A549 (cell line): ENCODE measurements around the gene TRIM28. TPM values are rescaled to one million over a fixed set of nuclear protein-coding genes. Genes with fewer than 3 reads are reported as not detected.

ENCODE experiments used
- ATAC-seq, 2 experiments: fragments of 200-7000 bp in 1 of 2; fragments of >200 bp in 1 of 2; cut with Nextera tagmentation in 1 of 2; cut with Tn5 transposase in 1 of 2; 3 replicates each; pipeline versions ENCODE4 v1.8.0 to v1.9.1; 2018 to 2020; ENCODE audit warnings: mild to moderate bottlenecking in 1 of 2, moderate library complexity in 1 of 2
- CTCF ChIA-PET: fragments of 300-600 bp; sonication (Branson Sonifier 250); formaldehyde crosslinking; extraction: SDS; loops from one replicate; lab custom pipeline; 2021; ENCODE audit warnings: antibody characterized with exemption, inconsistent platforms; lab: Yijun Ruan, JAX
- POLR2A ChIA-PET: fragments of 350-600 bp; formaldehyde crosslinking; extraction: SDS; loops from one replicate; lab custom pipeline; 2021; ENCODE audit warnings: antibody characterized with exemption, inconsistent platforms; lab: Yijun Ruan, JAX
- DNase-seq, 2 experiments: peaks; one replicate each; pipeline versions ENCODE4 v3.0.0 to v3.0.0-alpha.2; 2011 to 2016; ENCODE audit warnings: low read depth in 1 of 2, low spot score in 1 of 2
- FAIRE-seq: peaks from 2 replicates; lab custom pipeline; 2011; peaks lifted over from hg19 to GRCh38; lab: Jason Lieb, UNC
- H3K27ac ChIP-seq, 2 experiments: fragments of >200 bp; sonication (Bioruptor Twin); formaldehyde crosslinking; 3 replicates each; pipeline ENCODE4 v1.5.1; 2016 to 2017
- H3K4me1 ChIP-seq: fragments of >200 bp; sonication (Bioruptor Twin); formaldehyde crosslinking; 3 replicates; pipeline ENCODE4 v1.6.1; 2016
- H3K4me2 ChIP-seq: fragments of >200 bp; sonication (Bioruptor Twin); formaldehyde crosslinking; 3 replicates; pipeline ENCODE4 v1.6.1; 2016
- H3K4me3 ChIP-seq: fragments of >200 bp; sonication (Bioruptor Twin); formaldehyde crosslinking; 3 replicates; pipeline ENCODE4 v1.5.1; 2016
- H3K9me3 ChIP-seq: fragments of >200 bp; sonication (Bioruptor Twin); formaldehyde crosslinking; 3 replicates; pipeline ENCODE4 v1.6.1; 2016
- CBX8 ChIP-seq: fragments of 200-600 bp; sonication (generic); IDR thresholded peaks from 2 replicates; pipeline ENCODE4 v1.6.1; 2016
- ELK1 ChIP-seq: fragments of 150-350 bp; IDR thresholded peaks from 2 replicates; pipeline ENCODE4 v1.6.1; 2014; ENCODE audit warnings: low read depth, mild to moderate bottlenecking, low read length
- EP300 ChIP-seq, 2 experiments: fragments of >200 bp; sonication (Bioruptor Twin); formaldehyde crosslinking; IDR thresholded peaks; 2 replicates in 1 of 2; 3 replicates in 1 of 2; pipeline ENCODE4 v1.6.1; 2016 to 2017
- ESRRA ChIP-seq: fragments of 150-350 bp; IDR thresholded peaks from 2 replicates; pipeline ENCODE4 v1.6.1; 2014; ENCODE audit warnings: mild to moderate bottlenecking, low read length, borderline replicate concordance
- FOSB ChIP-seq: fragments of 250-450 bp; sonication (Bioruptor Pico); IDR thresholded peaks from 2 replicates; pipeline ENCODE4 v1.5.0; 2020; ENCODE audit warnings: mild to moderate bottlenecking, moderate library complexity
- FOXS1 ChIP-seq: fragments of 250-450 bp; sonication (Bioruptor Pico); IDR thresholded peaks from 2 replicates; pipeline ENCODE4 v1.5.0; 2020; ENCODE audit warnings: mild to moderate bottlenecking, moderate library complexity
- GATA3 ChIP-seq: IDR thresholded peaks from 2 replicates; pipeline ENCODE4 v1.6.1; 2012; ENCODE audit warnings: borderline replicate concordance
- HES2 ChIP-seq: fragments of >200 bp; sonication (Bioruptor Twin); formaldehyde crosslinking; IDR thresholded peaks from 2 replicates; pipeline ENCODE4 v1.6.1; 2016
- HEYL ChIP-seq: fragments of 250-450 bp; sonication (Bioruptor Pico); IDR thresholded peaks from 2 replicates; pipeline ENCODE4 v1.8.0; 2021; ENCODE audit warnings: mild to moderate bottlenecking, moderate library complexity
- KDM5A ChIP-seq: fragments of 200-600 bp; sonication (generic); IDR thresholded peaks from 2 replicates; pipeline ENCODE4 v1.6.1; 2016; ENCODE audit warnings: antibody characterized with exemption, mild to moderate bottlenecking
- MAX ChIP-seq: IDR thresholded peaks from 2 replicates; pipeline ENCODE4 v1.6.1; 2012
- MAZ ChIP-seq: fragments of 150-350 bp; IDR thresholded peaks from 2 replicates; pipeline ENCODE4 v1.6.1; 2014; ENCODE audit warnings: antibody characterized with exemption, low read depth, low read length, borderline replicate concordance
- PBX3 ChIP-seq: IDR thresholded peaks from 2 replicates; pipeline ENCODE4 v1.6.1; 2012
- REST ChIP-seq: fragments of 200-600 bp; sonication (generic); IDR thresholded peaks from 2 replicates; pipeline ENCODE4 v1.6.1; 2016; ENCODE audit warnings: antibody characterized with exemption, mild to moderate bottlenecking, moderate library complexity
- RFX5 ChIP-seq: fragments of 450-650 bp; IDR thresholded peaks from 2 replicates; pipeline ENCODE4 v1.7.1; 2014; ENCODE audit warnings: antibody characterized with exemption, mild to moderate bottlenecking, moderate library complexity
- SMC3 ChIP-seq: fragments of >200 bp; sonication (Bioruptor Twin); formaldehyde crosslinking; IDR thresholded peaks from 3 replicates; pipeline ENCODE4 v1.6.1; 2018; ENCODE audit warnings: inconsistent platforms
- TFCP2L1 ChIP-seq: fragments of 250-450 bp; sonication (Bioruptor Pico); IDR thresholded peaks from 2 replicates; pipeline ENCODE4 v1.5.0; 2021; ENCODE audit warnings: mild to moderate bottlenecking
- ZFP36 ChIP-seq: fragments of 450-650 bp; IDR thresholded peaks from 2 replicates; pipeline ENCODE4 v1.6.1; 2014; ENCODE audit warnings: borderline replicate concordance; ENCODE audit not compliant: partially characterized antibody
- ZNF302 ChIP-seq: fragments of 250-450 bp; sonication (Bioruptor Pico); IDR thresholded peaks from 2 replicates; pipeline ENCODE4 v1.9.0; 2021; ENCODE audit warnings: inconsistent platforms, mild to moderate bottlenecking, moderate library complexity
- WGBS: methylation state at CpG from one replicate; pipeline ENCODE4 v1.1.6; 2017; ENCODE audit errors: missing lambda C conversion rate; 5-methylcytosine and 5-hydroxymethylcytosine counted together
- polyA plus RNA-seq, 4 experiments: library from polyadenylated mRNA; depleted of rRNA in 3 of 4; stranded (reverse); fragments of >200 nt; fragmentation: RNase III in 1 of 4; extraction: RNeasy Plus Mini Kit Qiagen cat#74134 plus additional on column Dnase treatment in 1 of 4; gene quantifications; 2 replicates in 3 of 4; 3 replicates in 1 of 4; pipeline ENCODE4 v1.2.3, GENCODE V29; 2011 to 2017

TRIM28 gene
- polyA plus RNA-seq, 2 of the 4 experiments (the other 2 are of a cell fraction) = 576 to 656 TPM

GRCh38 chr19:58557221-58558065, 13.6 kb downstream of the TRIM28 start:
- FAIRE-seq (no peak), ATAC-seq (no peak), DNase-seq (no peak)
- Histone ChIP-seq H3K4me1 (peaks cover 42% of the 10 kb centered on the region), H3K4me2 (peak overlapping the region; percentile 94), H3K4me3 (peak overlapping the region; percentile 78), H3K27ac (peak overlapping the region; percentile 95 to 99), H3K9me3 (no peaks in the 10 kb centered on the region)
- ChIA-PET POLR2A (interaction anchor here (0.6 to 2.9 kb wide), 4 partner anchors 13 to 44 kb away, joined by 3 to 37 read pairs (median 6); partner anchors contain the start of gene TRIM28), CTCF (interaction anchor here (1.0 to 1.5 kb wide), 2 partner anchors 38 kb away, joined by 3 to 18 read pairs; partner anchors contain the start of gene ZBTB45)
- no peak for TF ChIP-seq FOXS1 (CRISPR knock-in tag)
- no peak for TF ChIP-seq ELK1
- no peak for TF ChIP-seq RFX5
- no peak for TF ChIP-seq HES2
- TF ChIP-seq PBX3 = no peak
- TF ChIP-seq CBX8 = no peak
- no peak for TF ChIP-seq REST
- no peak for TF ChIP-seq FOSB (CRISPR knock-in tag)
- no peak for TF ChIP-seq TFCP2L1 (CRISPR knock-in tag)
- no peak for TF ChIP-seq MAZ
- no peak for TF ChIP-seq EP300 (IDR thresholded peaks at IDR 0.05)
- no peak for TF ChIP-seq ZFP36
- TF ChIP-seq ZNF302 (CRISPR knock-in tag) = no peak
- no peak for TF ChIP-seq GATA3
- no peak for TF ChIP-seq HEYL (CRISPR knock-in tag)
- no peak for TF ChIP-seq SMC3
- TF ChIP-seq KDM5A = no peak
- no peak for TF ChIP-seq ESRRA
- no peak for TF ChIP-seq MAX
- WGBS = 30% methylated on average over 11 of the region's 12 CpGs
